Skeletal muscle satellite cell (primary cell): ENCODE results near the gene PPFIBP2. TPM values are rescaled to one million over a fixed set of nuclear protein-coding genes. Genes with fewer than 3 reads are reported as not detected.

Experiments used
- H3K27me3 ChIP-seq: 2 replicates; pipeline ENCODE4 v1.7.0; 2013; ENCODE audit warnings: low read length; ENCODE audit not compliant: control insufficient read depth, insufficient read depth
- H3K36me3 ChIP-seq: 2 replicates; pipeline ENCODE4 v1.7.0; 2013; ENCODE audit warnings: mild to moderate bottlenecking, control low read depth, low read length; ENCODE audit not compliant: insufficient read depth
- H3K4me1 ChIP-seq: 2 replicates; pipeline ENCODE4 v1.7.0; 2013; ENCODE audit warnings: low read length; ENCODE audit not compliant: control insufficient read depth, insufficient read depth
- H3K4me2 ChIP-seq: 2 replicates; pipeline ENCODE4 v1.7.0; 2013; ENCODE audit warnings: mild to moderate bottlenecking, low read length
- H3K4me3 ChIP-seq: 2 replicates; pipeline ENCODE4 v1.7.0; 2013; ENCODE audit warnings: low read length
- H3K9ac ChIP-seq: 2 replicates; pipeline ENCODE4 v1.7.0; 2013; ENCODE audit warnings: mild to moderate bottlenecking, low read depth, low read length, moderate library complexity
- H3K9me3 ChIP-seq: replicated peaks from 2 replicates; pipeline ENCODE4 v1.7.0; 2013; ENCODE audit warnings: mild to moderate bottlenecking, control low read depth, low read length
- total RNA-seq: library from RNA; depleted of rRNA; stranded (reverse); fragments of >200 nt; gene quantifications from 2 replicates; pipeline ENCODE4 v1.2.3, GENCODE V29; 2012; rRNA removed

The PPFIBP2 gene
- 2.0 and 4.2 TPM in 2 replicates for total RNA-seq

DNA sequence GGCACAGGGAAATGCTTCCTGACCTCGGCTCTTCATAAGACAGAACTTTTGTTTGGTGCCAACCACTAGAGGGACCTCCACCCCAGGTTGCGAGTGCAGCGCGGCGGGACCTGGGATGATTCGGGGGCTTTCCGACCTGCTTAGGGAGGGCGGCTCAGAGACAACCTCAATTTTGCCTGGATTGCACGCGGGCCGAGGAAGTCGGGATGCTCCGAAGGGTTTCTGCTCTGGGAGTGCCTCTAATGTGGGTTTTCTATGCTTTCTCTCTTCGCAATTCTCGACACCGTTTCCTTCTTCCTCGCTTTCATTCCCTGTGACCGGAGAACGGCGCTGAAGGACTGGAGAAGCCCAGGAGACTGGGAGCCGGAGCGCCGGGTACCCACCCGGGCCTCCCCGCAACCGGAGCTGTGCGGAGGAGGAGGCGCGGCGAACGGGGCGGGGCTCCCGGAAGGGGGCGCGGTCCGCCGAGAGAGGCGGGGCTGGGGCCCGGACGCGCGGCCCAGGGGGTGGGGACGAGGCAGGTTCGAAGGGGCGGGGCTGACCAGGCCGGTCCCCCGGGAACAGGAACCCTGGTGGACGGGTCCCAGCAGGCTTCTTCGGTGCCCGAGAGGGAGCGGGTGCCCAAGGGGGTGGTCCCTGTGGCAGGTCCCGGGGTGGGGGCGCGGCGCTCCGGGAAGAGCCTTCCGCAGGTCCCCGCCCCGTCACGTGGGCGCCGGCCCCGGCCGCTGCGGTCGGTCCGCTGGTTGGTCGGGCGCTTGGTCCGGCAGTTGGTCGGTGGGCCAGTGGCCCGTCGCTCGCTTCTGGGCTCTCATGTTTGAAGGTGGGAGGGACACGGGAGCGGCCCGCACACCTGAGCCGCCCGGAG, at the start of gene PPFIBP2:
Gene PPFIBP2 (plus strand): TSS at position 766 of the 865 bp plus-strand sequence. CDS start 35,477 bp downstream, outside the sequence.
- Histone ChIP-seq H3K4me1 (peaks cover 19% of the 10 kb centered on the region), H3K9ac (peak within 1 kb of the TSS; percentile 75)

GRCh38 chr11:7467652-7468051, 46.1 kb upstream of the PPFIBP2 start:
- no peaks in the 10 kb centered on the region for H3K9me3 ChIP-seq
- H3K36me3 ChIP-seq, result no peaks in the 10 kb centered on the region
- no peaks in the 10 kb centered on the region for H3K27me3 ChIP-seq
- no peak overlapping the region for H3K4me2 ChIP-seq
- H3K4me1 ChIP-seq, result no peaks in the 10 kb centered on the region
- no peak overlapping the region for H3K4me3 ChIP-seq
- H3K9ac ChIP-seq, result no peak overlapping the region

More for the DNA sequence above, at the start of gene PPFIBP2:
- Histone ChIP-seq H3K27me3 (peaks cover 40% of the 10 kb centered on the region), H3K9me3 (no peaks in the 10 kb centered on the region), H3K4me3 (peak within 1 kb of the TSS; percentile 92), H3K36me3 (no peaks in the 10 kb centered on the region), H3K4me2 (peak within 1 kb of the TSS; percentile 100)

GRCh38 chr11:7469351-7469865, 44.4 kb upstream of the PPFIBP2 start:
- no peaks in the 10 kb centered on the region for H3K27me3 ChIP-seq
- H3K9me3 ChIP-seq, result no peaks in the 10 kb centered on the region
- H3K9ac ChIP-seq, result no peak overlapping the region
- no peaks in the 10 kb centered on the region for H3K36me3 ChIP-seq
- no peaks in the 10 kb centered on the region for H3K4me1 ChIP-seq
- H3K4me3 ChIP-seq, result no peak overlapping the region
- no peak overlapping the region for H3K4me2 ChIP-seq

- Histone ChIP-seq H3K9ac (no peak overlapping the region), H3K4me2 (no peak overlapping the region), H3K36me3 (no peaks in the 10 kb centered on the region), H3K4me3 (no peak overlapping the region), H3K4me1 (no peaks in the 10 kb centered on the region), H3K9me3 (no peaks in the 10 kb centered on the region), H3K27me3 (no peaks in the 10 kb centered on the region)
Observed at GRCh38 chr11:7471071-7471470, 42.7 kb upstream of the PPFIBP2 start.

DNA sequence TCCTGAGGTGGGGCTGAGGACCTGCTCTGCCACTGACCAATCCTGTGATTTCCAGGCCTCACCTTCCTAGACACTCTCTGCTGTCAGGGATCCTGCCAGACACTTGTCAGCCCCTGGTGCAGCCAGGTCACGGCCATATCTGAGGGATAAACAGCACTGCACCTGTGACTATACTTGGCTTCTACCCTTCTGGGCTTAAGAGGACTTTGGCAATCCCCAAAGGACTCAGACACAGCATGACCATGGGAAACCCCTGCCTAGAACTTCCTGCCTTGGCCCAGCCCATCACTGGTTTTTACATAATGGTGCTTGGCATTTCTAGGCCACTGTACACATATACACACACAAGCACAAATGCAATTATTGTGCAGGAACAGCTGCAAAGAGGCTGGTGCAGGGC, 40.1 kb upstream of the PPFIBP2 start:
- H3K36me3 ChIP-seq, result no peaks in the 10 kb centered on the region
- H3K4me1 ChIP-seq, result no peaks in the 10 kb centered on the region
- no peaks in the 10 kb centered on the region for H3K27me3 ChIP-seq
- no peaks in the 10 kb centered on the region for H3K9me3 ChIP-seq
- H3K4me3 ChIP-seq, result no peak overlapping the region
- no peak overlapping the region for H3K4me2 ChIP-seq
- no peak overlapping the region for H3K9ac ChIP-seq

- Histone ChIP-seq H3K4me1 (no peaks in the 10 kb centered on the region), H3K9ac (no peak overlapping the region), H3K4me3 (no peak overlapping the region), H3K4me2 (no peak overlapping the region), H3K9me3 (no peaks in the 10 kb centered on the region), H3K36me3 (no peaks in the 10 kb centered on the region), H3K27me3 (peaks cover 4% of the 10 kb centered on the region)
Observed at GRCh38 chr11:7480113-7480512, 33.7 kb upstream of the PPFIBP2 start.

- no peak overlapping the region for H3K9ac ChIP-seq
- H3K4me3 ChIP-seq, result no peak overlapping the region
- no peaks in the 10 kb centered on the region for H3K9me3 ChIP-seq
- H3K27me3 ChIP-seq, result peaks cover 26% of the 10 kb centered on the region
- no peaks in the 10 kb centered on the region for H3K36me3 ChIP-seq
- no peak overlapping the region for H3K4me2 ChIP-seq
- H3K4me1 ChIP-seq, result no peaks in the 10 kb centered on the region
Observed at GRCh38 chr11:7484131-7484530, 29.7 kb upstream of the PPFIBP2 start.

- Histone ChIP-seq H3K9ac (no peak overlapping the region), H3K36me3 (no peaks in the 10 kb centered on the region), H3K27me3 (peaks cover 26% of the 10 kb centered on the region), H3K4me3 (no peak overlapping the region), H3K4me1 (no peaks in the 10 kb centered on the region), H3K9me3 (no peaks in the 10 kb centered on the region), H3K4me2 (no peak overlapping the region)
Observed at GRCh38 chr11:7484645-7485044, 29.2 kb upstream of the PPFIBP2 start.

- Histone ChIP-seq H3K27me3 (peaks cover 26% of the 10 kb centered on the region), H3K4me1 (peaks cover 4% of the 10 kb centered on the region), H3K36me3 (no peaks in the 10 kb centered on the region), H3K4me2 (no peak within 1 kb of the TSS), H3K4me3 (no peak within 1 kb of the TSS), H3K9me3 (no peaks in the 10 kb centered on the region), H3K9ac (no peak within 1 kb of the TSS)
Observed at GRCh38 chr11:7485186-7486097, 28.4 kb upstream of the PPFIBP2 start, which contains the start of gene OLFML1. Gene OLFML1 (plus strand): TSS chr11:7485506. CDS start chr11:7485876, 370 bp downstream.

DNA sequence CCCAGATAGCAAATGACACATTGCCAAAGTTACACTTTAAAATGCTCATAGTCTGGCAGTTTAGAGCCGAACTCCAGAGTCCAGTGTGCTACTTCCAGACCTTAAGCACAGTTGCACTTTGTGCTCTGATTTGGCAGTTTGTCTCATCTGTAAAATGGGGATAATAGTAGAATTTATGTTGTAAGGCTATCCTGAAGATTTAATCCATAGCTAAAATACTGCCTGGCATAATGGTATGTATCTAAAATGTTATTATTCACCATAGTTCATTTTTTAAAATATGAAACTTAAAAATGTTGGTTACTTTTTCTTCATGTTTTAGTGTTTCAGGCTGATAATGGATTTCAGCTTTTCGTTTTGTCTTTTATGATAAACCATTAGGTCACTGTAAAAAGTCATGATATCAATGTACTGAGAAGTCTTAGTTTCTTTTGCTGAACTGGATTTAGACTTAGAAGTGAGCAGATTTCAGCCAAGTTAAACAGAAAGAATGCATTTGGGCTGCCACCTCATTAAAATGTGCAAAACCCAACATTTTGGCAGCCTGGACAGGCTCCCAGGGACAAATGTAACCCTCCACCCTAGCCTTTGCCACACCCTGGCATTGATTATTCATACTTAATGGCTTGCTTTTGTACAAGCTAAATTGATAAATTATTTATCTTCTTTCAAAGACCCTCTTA, 27.6 kb upstream of the PPFIBP2 start:
- Histone ChIP-seq H3K27me3 (peaks cover 26% of the 10 kb centered on the region), H3K4me1 (peaks cover 8% of the 10 kb centered on the region), H3K9me3 (no peaks in the 10 kb centered on the region), H3K9ac (no peak overlapping the region), H3K4me2 (no peak overlapping the region), H3K4me3 (no peak overlapping the region), H3K36me3 (no peaks in the 10 kb centered on the region)

- Histone ChIP-seq H3K9me3 (no peaks in the 10 kb centered on the region), H3K36me3 (no peaks in the 10 kb centered on the region), H3K27me3 (peaks cover 26% of the 10 kb centered on the region), H3K4me3 (no peak overlapping the region), H3K4me2 (no peak overlapping the region), H3K4me1 (peaks cover 8% of the 10 kb centered on the region), H3K9ac (no peak overlapping the region)
Observed at GRCh38 chr11:7486781-7487140, 27.0 kb upstream of the PPFIBP2 start.
